AG04449 (cell line): ENCODE measurements around the gene TBATA.
"Not testable (repeated sequence)": the region's sequence is repeated elsewhere in the genome, so short reads cannot be mapped to it uniquely, and the experiment has no call there.

Source experiments
- CTCF ChIA-PET: fragments of 350-600 bp; formaldehyde crosslinking; extraction: SDS; loops from one replicate; lab custom pipeline; 2021; ENCODE audit warnings: antibody characterized with exemption; lab: Yijun Ruan, JAX
- POLR2A ChIA-PET: fragments of 400-600, 350-600 bp; formaldehyde crosslinking; extraction: SDS; loops from one replicate; lab custom pipeline; 2020; ENCODE audit warnings: antibody characterized with exemption, inconsistent platforms; lab: Yijun Ruan, JAX
- DNase-seq: peaks from one replicate; pipeline ENCODE4 v3.0.0-alpha.2; 2010; ENCODE audit warnings: low read depth, low spot score
- H3K4me3 ChIP-seq: 2 replicates; pipeline ENCODE4 v1.5.1; 2011; ENCODE audit warnings: low read depth, mild to moderate bottlenecking, control low read depth, low read length
- CTCF ChIP-seq: IDR thresholded peaks from one replicate; pipeline ENCODE4 v1.5.1; 2011; ENCODE audit warnings: mild to moderate bottlenecking, moderate library complexity, low read length, control low read depth, inconsistent platforms; ENCODE audit not compliant: insufficient read depth; ENCODE audit errors: missing control alignments

TBATA gene

GRCh38 chr10:70771311-70772194, 13.6 kb downstream of the TBATA start:
- TF ChIP-seq CTCF, result no peak
- ChIA-PET POLR2A (no interaction called here), CTCF (interaction anchor here (0.6 to 2.8 kb wide), 5 partner anchors 11 to 222 kb away, joined by 3 to 12 read pairs (median 4); no protein-coding TSS in a partner anchor)
- H3K4me3 ChIP-seq, result no peak overlapping the region
- DNase-seq, result no peak

- not testable (repeated sequence) for H3K4me3 ChIP-seq, DNase-seq
- POLR2A ChIA-PET, result interaction anchor here (0.6 kb wide), 1 partner anchor 173 kb away, joined by 3 read pairs; no protein-coding TSS in a partner anchor
- CTCF ChIA-PET, result interaction anchor here (0.7 to 2.8 kb wide), 7 partner anchors 9 to 219 kb away, joined by 3 to 12 read pairs (median 4); no protein-coding TSS in a partner anchor
These were observed 14.7 kb downstream of the TBATA start for GRCh38 chr10:70770516-70770915.

GRCh38 chr10:70770001-70770400, 15.2 kb downstream of the TBATA start:
- H3K4me3 ChIP-seq, result no peak overlapping the region
- no peak for DNase-seq
- no peak for TF ChIP-seq CTCF
- ChIA-PET CTCF (interaction anchor here (0.7 to 2.8 kb wide), 7 partner anchors 8 to 218 kb away, joined by 3 to 12 read pairs (median 4); no protein-coding TSS in a partner anchor), POLR2A (no interaction called here)

- ChIA-PET CTCF (interaction anchor here (1.6 to 2.0 kb wide), 2 partner anchors 110 to 112 kb away, joined by 4 to 6 read pairs; no protein-coding TSS in a partner anchor), POLR2A (no interaction called here)
- H3K4me3 ChIP-seq, result no peak overlapping the region
- no peak for DNase-seq
- TF ChIP-seq CTCF, result no peak
These were observed 16.1 kb downstream of the TBATA start for GRCh38 chr10:70769121-70769520.

DNA sequence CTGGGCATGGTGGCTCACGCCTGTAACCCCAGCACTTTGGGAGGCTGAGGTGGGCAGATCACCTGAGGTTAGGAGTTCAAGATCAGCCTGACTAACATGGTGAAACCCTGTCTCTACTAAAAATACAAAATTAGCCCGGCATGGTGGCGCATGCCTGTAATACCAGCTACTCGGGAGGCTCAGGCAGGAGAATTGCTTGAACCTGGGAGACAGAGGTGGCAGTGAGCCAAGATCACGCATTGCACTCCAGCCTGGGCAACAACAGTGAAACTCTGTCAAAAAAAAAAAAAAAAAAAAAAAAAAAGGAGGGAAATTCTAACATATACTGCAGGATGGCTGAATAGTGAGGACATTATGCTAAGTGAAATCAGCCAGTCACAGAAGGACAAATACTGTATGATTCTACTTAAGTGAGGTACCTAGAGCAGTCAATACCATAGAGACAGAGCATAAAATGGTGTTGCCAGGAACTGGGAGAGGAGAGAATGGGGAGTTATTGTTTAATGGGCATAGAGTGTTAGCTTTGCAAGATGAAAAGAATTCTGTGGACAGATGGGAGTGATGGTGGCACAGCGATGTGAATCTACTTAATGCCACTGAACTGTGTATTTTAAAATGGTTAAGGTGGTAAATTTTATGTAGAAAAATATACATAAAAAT, 17.0 kb downstream of the TBATA start:
- POLR2A ChIA-PET, DNase-seq, H3K4me3 ChIP-seq: not testable (repeated sequence)
- CTCF ChIA-PET, result interaction anchor here (1.1 to 3.9 kb wide), 2 partner anchors 9 to 218 kb away, joined by 8 to 21 read pairs; no protein-coding TSS in a partner anchor

GRCh38 chr10:70765794-70766594, 19.2 kb downstream of the TBATA start:
- DNase-seq, result no peak
- no peak for TF ChIP-seq CTCF
- ChIA-PET CTCF (interaction anchor here (0.9 to 3.9 kb wide), 3 partner anchors 207 to 304 kb away, joined by 3 to 21 read pairs (median 3); no protein-coding TSS in a partner anchor), POLR2A (no interaction called here)
- no peak overlapping the region for H3K4me3 ChIP-seq
